DND-41 (cell line): ENCODE results near the gene COQ10A.
A peak's percentile ranks its signal among the peaks of the same experiment; 100 is the strongest.

ENCODE experiments used
- ATAC-seq: fragments of 200-7000 bp; cut with Tn5 transposase; 3 replicates; pipeline ENCODE4 v1.9.1; 2021; ENCODE audit warnings: low read depth; ENCODE audit not compliant: insufficient read depth
- DNase-seq: peaks from one replicate; pipeline ENCODE4 v3.0.0-alpha.2; 2020
- H2AFZ ChIP-seq: 2 replicates; pipeline ENCODE4 v1.6.0; 2012; ENCODE audit warnings: low read depth, low read length
- H3K27ac ChIP-seq: 2 replicates; pipeline ENCODE4 v1.5.1; 2012; ENCODE audit warnings: low read length, inconsistent platforms
- H3K27me3 ChIP-seq: fragments of 200-600 bp; sonication (generic); 2 replicates; pipeline ENCODE4 v1.6.0; 2012; ENCODE audit warnings: low read length, mild to moderate bottlenecking, inconsistent platforms; ENCODE audit not compliant: insufficient read depth, poor library complexity
- H3K36me3 ChIP-seq: 2 replicates; pipeline ENCODE4 v1.5.1; 2012; ENCODE audit warnings: low read length, inconsistent platforms; ENCODE audit not compliant: insufficient read depth
- H3K4me1 ChIP-seq: 2 replicates; pipeline ENCODE4 v1.5.1; 2012; ENCODE audit warnings: mild to moderate bottlenecking, low read length; ENCODE audit not compliant: insufficient read depth
- H3K4me2 ChIP-seq: 2 replicates; pipeline ENCODE4 v1.6.0; 2012; ENCODE audit warnings: mild to moderate bottlenecking, moderate library complexity, low read length, inconsistent platforms; ENCODE audit not compliant: insufficient read depth
- H3K4me3 ChIP-seq, 2 experiments: fragments of 200-600 bp in 1 of 2; shearing (Covaris generic) in 1 of 2; 2 replicates each; pipeline ENCODE4 v1.5.1; 2012 to 2016; ENCODE audit warnings: inconsistent platforms in 2 of 2, low read length in 2 of 2, mild to moderate bottlenecking in 2 of 2, low read depth in 1 of 2, moderate library complexity in 1 of 2
- H3K79me2 ChIP-seq: 2 replicates; pipeline ENCODE4 v1.6.0; 2012; ENCODE audit warnings: low read length, inconsistent platforms; ENCODE audit not compliant: insufficient read depth
- H3K9ac ChIP-seq: 2 replicates; pipeline ENCODE4 v1.6.0; 2012; ENCODE audit warnings: low read depth, mild to moderate bottlenecking, inconsistent platforms, low read length, moderate library complexity
- H3K9me3 ChIP-seq: 2 replicates; pipeline ENCODE4 v1.5.1; 2012; ENCODE audit warnings: low read length, moderate library complexity, mild to moderate bottlenecking, inconsistent platforms; ENCODE audit not compliant: insufficient read depth, severe bottlenecking
- H4K20me1 ChIP-seq: 2 replicates; pipeline ENCODE4 v1.6.0; 2012; ENCODE audit warnings: low read length; ENCODE audit not compliant: insufficient read depth
- EZH2 ChIP-seq: IDR thresholded peaks from 3 replicates; pipeline ENCODE4 v1.6.1; 2012; ENCODE audit warnings: borderline replicate concordance, low read depth, mild to moderate bottlenecking, moderate library complexity, low read length, inconsistent platforms; ENCODE audit not compliant: severe bottlenecking
- TF ChIP-seq, protein P1 (sequence below): IDR thresholded peaks from 2 replicates; pipeline ENCODE4 v1.5.1; 2012; ENCODE audit warnings: borderline replicate concordance, low read length, moderate library complexity, mild to moderate bottlenecking; ENCODE audit not compliant: poor library complexity, severe bottlenecking; ENCODE audit errors: extremely low read depth

Gene COQ10A

DNA sequence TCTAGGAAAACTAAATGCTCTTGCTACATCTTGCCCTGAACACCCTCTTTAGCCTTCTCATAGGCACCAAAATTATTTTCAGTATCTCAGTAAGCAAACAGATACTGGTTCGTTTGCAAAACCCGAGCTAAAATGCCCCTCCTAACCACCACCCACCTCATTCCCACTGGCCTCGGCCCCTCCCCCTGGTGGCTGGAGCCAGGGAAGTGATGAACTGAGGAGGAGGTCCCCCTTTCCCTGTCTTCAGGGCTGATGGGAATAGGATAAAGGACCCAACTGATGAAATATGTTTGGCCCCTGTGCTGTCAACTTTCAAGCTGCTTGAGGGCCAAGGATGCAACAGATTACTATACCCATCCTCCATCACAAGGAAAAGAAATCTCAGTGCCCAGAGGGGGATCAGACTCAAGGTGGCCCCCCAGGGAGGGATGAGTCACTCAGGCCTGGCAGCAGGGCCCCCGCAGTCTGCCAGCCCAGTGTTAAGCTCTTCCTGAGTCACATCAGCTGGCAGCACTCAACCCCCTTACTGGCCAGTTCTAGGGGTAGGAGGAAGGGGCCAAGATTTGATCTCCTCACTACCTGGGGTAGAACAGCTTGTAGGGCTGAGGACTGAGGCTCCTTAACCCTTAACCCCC lies 10.3 kb upstream of the COQ10A start:
- Histone ChIP-seq H3K4me3 (peak overlapping the region in 1 of 2 experiments; percentile 99; a peak in 2 of 4 replicates), H3K79me2 (peaks cover 27% of the 10 kb centered on the region), H3K9me3 (no peaks in the 10 kb centered on the region), H2AFZ (no peak overlapping the region), H3K36me3 (peaks cover 61% of the 10 kb centered on the region), H3K4me2 (peak overlapping the region; percentile 83), H3K4me1 (peaks cover 30% of the 10 kb centered on the region), H3K27me3 (no peaks in the 10 kb centered on the region), H3K9ac (peak overlapping the region; percentile 72; the same call in 1 of the 2 replicates), H3K27ac (no peak overlapping the region), H4K20me1 (peaks cover 13% of the 10 kb centered on the region; the same call in 1 of the 2 replicates)
- DNase-seq (no peak), ATAC-seq (no peak)
- TF ChIP-seq, protein P1, sequence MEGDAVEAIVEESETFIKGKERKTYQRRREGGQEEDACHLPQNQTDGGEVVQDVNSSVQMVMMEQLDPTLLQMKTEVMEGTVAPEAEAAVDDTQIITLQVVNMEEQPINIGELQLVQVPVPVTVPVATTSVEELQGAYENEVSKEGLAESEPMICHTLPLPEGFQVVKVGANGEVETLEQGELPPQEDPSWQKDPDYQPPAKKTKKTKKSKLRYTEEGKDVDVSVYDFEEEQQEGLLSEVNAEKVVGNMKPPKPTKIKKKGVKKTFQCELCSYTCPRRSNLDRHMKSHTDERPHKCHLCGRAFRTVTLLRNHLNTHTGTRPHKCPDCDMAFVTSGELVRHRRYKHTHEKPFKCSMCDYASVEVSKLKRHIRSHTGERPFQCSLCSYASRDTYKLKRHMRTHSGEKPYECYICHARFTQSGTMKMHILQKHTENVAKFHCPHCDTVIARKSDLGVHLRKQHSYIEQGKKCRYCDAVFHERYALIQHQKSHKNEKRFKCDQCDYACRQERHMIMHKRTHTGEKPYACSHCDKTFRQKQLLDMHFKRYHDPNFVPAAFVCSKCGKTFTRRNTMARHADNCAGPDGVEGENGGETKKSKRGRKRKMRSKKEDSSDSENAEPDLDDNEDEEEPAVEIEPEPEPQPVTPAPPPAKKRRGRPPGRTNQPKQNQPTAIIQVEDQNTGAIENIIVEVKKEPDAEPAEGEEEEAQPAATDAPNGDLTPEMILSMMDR = no peak
- no peak for TF ChIP-seq EZH2

DNA sequence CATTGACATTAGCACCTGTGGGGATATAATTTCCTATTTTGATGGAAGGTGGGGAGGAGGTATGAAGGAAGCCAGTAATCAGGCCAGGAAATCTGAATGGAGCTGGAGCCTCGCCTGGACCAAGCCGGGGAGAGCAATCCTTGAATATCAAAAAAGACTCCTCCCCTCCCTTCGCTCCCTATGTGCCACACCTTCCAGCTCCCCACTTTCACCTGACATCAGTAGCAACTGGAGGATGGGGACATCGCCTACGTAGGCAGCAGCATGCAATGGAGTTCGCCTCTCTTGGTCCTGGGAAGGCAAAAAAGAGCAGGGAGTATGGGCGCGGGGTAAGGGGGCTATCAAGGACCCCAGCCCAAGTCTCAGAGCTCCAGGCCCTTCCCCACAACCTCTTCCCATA lies 9.7 kb upstream of the COQ10A start:
- H4K20me1 ChIP-seq = peaks cover 13% of the 10 kb centered on the region; the same call in 1 of the 2 replicates
- peak overlapping the region; percentile 86 for H3K27ac ChIP-seq
- peaks cover 30% of the 10 kb centered on the region for H3K4me1 ChIP-seq
- TF ChIP-seq, protein P1 = no peak
- TF ChIP-seq EZH2 = no peak
- peaks cover 27% of the 10 kb centered on the region for H3K79me2 ChIP-seq
- H3K36me3 ChIP-seq = peaks cover 55% of the 10 kb centered on the region
- ATAC-seq (no peak), DNase-seq (no peak)
- H3K4me2 ChIP-seq = peak overlapping the region; percentile 83
- peak overlapping the region; percentile 97 to 99; a peak in 3 of 4 replicates for H3K4me3 ChIP-seq
- H3K9ac ChIP-seq = peak overlapping the region; percentile 72
- H2AFZ ChIP-seq = no peak overlapping the region
- H3K27me3 ChIP-seq = no peaks in the 10 kb centered on the region
- no peaks in the 10 kb centered on the region for H3K9me3 ChIP-seq

DNA sequence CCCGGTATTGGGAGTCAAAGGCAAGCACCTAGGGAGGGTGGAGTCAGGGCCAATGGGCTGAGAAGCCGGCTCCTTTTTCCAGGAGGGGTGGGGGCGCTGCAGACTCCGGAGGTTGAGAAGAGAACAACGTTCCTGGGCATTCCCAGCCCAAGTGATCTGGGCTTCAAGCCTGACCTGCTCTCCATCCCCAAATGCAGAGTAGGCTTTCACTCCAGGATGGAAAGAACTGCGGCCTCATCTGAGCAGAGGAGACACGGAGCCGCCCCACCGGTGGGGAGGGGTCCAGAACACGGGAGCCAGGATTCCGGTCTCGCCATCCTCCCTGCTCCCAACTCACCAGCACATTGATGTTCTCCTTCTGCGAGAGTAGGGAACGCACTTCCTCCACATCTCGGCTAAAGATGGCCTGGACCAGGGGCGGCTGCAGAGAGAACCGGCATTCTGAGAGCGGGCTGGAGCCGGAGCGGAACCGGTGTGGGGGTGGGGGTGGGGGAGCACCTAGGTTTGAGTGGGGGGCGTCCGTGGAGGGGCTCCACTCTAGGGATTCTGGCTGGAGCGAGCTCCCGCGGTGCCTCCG lies 9.2 kb upstream of the COQ10A start:
- no peaks in the 10 kb centered on the region for H3K9me3 ChIP-seq
- H3K36me3 ChIP-seq = peaks cover 50% of the 10 kb centered on the region
- H3K9ac ChIP-seq = peak overlapping the region; percentile 72
- peak overlapping the region; percentile 97 to 99 for H3K4me3 ChIP-seq
- TF ChIP-seq, protein P1 = no peak
- TF ChIP-seq EZH2 = no peak
- peaks cover 30% of the 10 kb centered on the region for H3K4me1 ChIP-seq
- H4K20me1 ChIP-seq = peaks cover 12% of the 10 kb centered on the region; the same call in 1 of the 2 replicates
- H2AFZ ChIP-seq = peak overlapping the region; percentile 100
- no peaks in the 10 kb centered on the region for H3K27me3 ChIP-seq
- peak overlapping the region; percentile 86 for H3K27ac ChIP-seq
- DNase-seq = peak; percentile 39
- ATAC-seq = peak; percentile 32
- H3K79me2 ChIP-seq = peaks cover 27% of the 10 kb centered on the region
- H3K4me2 ChIP-seq = peak overlapping the region; percentile 83
